K562 (cell line): ENCODE results near the gene SPTBN4. TPM values are rescaled to one million over a fixed set of nuclear protein-coding genes. Genes with fewer than 3 reads are reported as not detected.

Experiments
- ZSCAN32 ChIP-seq: fragments of 450-650 bp; formaldehyde crosslinking; IDR thresholded peaks from 2 replicates; pipeline ENCODE4 v1.4.0; 2020; ENCODE audit warnings: mild to moderate bottlenecking, moderate library complexity
- polyA plus RNA-seq, 8 experiments: library from polyadenylated mRNA; depleted of rRNA in 4 of 8; stranded (reverse) in 5 of 8; unstranded in 3 of 8; fragments of >200 nt; fragmentation: Nextera tagmentation in 2 of 8; fragmentation: Illumina TruSeq in 1 of 8; extraction: Ambion mirVana in 2 of 8; extraction: Trizol in 1 of 8; gene quantifications; 2 replicates each; pipeline versions ENCODE4 v1.2.1 to v1.2.3, GENCODE V29; 2011 to 2014; ENCODE audit warnings: inconsistent platforms in 1 of 8, missing spikeins in 1 of 8
- total RNA-seq, 7 experiments: library from RNA; depleted of rRNA in 6 of 7; stranded (reverse); fragments of >200 nt in 6 of 7; fragmentation: Illumina TruSeq in 2 of 7; extraction: Trizol in 2 of 7; gene quantifications; 2 replicates each; pipeline versions ENCODE4 v1.2.1 to v1.2.3, GENCODE V29; 2011 to 2021; ENCODE audit warnings: low replicate concordance in 1 of 7
- TF ChIP-seq, protein P1 (sequence below), 2 experiments: fragments of 450-650 bp; formaldehyde crosslinking in 1 of 2; IDR thresholded peaks; 2 replicates each; pipeline versions ENCODE4 v1.4.0 to v1.6.1; 2014 to 2020; ENCODE audit warnings: mild to moderate bottlenecking in 2 of 2, borderline replicate concordance in 1 of 2, low read depth in 1 of 2
- TF ChIP-seq, protein P2 (sequence below), 2 experiments: fragments of 450-650 bp; IDR thresholded peaks; 2 replicates each; pipeline ENCODE4 v1.6.1; 2016; ENCODE audit warnings: mild to moderate bottlenecking in 2 of 2, borderline replicate concordance in 1 of 2, low read depth in 1 of 2, moderate library complexity in 1 of 2
- TF ChIP-seq, protein P3 (sequence below): fragments of 150-350 bp; conservative IDR thresholded peaks from 2 replicates; pipeline ENCODE4 v1.6.1; 2014; ENCODE audit warnings: low read length

Gene SPTBN4
- total and polyA plus RNA-seq, 9 of the 15 experiments (the other 6 are each of a cell fraction or from before 2014, with no cell fraction given) = 0.01 to 1.5 (median 0.86) TPM

DNA sequence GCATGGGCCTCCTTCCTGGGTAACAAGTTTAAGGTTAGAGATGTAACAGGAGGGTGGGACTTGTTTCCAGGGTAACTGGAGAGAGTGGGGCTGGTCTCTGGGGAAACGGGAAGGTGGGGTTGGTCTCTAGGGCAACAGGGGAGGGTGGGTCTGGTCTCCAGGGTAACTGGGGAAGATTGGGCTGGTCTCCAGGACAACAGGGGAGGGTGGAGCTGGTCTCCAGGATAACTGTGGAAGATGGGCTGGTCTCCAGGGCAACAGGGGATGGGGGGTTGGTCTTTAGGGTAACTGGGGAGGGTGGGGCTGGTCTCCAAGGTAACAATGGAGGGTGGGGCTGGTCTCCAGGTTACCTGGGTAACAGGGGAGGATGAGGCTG, 36.5 kb downstream of the SPTBN4 start (continued):
- TF ChIP-seq, protein P1, sequence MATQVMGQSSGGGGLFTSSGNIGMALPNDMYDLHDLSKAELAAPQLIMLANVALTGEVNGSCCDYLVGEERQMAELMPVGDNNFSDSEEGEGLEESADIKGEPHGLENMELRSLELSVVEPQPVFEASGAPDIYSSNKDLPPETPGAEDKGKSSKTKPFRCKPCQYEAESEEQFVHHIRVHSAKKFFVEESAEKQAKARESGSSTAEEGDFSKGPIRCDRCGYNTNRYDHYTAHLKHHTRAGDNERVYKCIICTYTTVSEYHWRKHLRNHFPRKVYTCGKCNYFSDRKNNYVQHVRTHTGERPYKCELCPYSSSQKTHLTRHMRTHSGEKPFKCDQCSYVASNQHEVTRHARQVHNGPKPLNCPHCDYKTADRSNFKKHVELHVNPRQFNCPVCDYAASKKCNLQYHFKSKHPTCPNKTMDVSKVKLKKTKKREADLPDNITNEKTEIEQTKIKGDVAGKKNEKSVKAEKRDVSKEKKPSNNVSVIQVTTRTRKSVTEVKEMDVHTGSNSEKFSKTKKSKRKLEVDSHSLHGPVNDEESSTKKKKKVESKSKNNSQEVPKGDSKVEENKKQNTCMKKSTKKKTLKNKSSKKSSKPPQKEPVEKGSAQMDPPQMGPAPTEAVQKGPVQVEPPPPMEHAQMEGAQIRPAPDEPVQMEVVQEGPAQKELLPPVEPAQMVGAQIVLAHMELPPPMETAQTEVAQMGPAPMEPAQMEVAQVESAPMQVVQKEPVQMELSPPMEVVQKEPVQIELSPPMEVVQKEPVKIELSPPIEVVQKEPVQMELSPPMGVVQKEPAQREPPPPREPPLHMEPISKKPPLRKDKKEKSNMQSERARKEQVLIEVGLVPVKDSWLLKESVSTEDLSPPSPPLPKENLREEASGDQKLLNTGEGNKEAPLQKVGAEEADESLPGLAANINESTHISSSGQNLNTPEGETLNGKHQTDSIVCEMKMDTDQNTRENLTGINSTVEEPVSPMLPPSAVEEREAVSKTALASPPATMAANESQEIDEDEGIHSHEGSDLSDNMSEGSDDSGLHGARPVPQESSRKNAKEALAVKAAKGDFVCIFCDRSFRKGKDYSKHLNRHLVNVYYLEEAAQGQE (IDR thresholded peaks at IDR 0.05; ENCODE audit: borderline replicate concordance) = no peak
- TF ChIP-seq, protein P1 (CRISPR knock-in tag; IDR thresholded peaks at IDR 0.05; ENCODE audit: low read depth) = no peak
- TF ChIP-seq, protein P2, sequence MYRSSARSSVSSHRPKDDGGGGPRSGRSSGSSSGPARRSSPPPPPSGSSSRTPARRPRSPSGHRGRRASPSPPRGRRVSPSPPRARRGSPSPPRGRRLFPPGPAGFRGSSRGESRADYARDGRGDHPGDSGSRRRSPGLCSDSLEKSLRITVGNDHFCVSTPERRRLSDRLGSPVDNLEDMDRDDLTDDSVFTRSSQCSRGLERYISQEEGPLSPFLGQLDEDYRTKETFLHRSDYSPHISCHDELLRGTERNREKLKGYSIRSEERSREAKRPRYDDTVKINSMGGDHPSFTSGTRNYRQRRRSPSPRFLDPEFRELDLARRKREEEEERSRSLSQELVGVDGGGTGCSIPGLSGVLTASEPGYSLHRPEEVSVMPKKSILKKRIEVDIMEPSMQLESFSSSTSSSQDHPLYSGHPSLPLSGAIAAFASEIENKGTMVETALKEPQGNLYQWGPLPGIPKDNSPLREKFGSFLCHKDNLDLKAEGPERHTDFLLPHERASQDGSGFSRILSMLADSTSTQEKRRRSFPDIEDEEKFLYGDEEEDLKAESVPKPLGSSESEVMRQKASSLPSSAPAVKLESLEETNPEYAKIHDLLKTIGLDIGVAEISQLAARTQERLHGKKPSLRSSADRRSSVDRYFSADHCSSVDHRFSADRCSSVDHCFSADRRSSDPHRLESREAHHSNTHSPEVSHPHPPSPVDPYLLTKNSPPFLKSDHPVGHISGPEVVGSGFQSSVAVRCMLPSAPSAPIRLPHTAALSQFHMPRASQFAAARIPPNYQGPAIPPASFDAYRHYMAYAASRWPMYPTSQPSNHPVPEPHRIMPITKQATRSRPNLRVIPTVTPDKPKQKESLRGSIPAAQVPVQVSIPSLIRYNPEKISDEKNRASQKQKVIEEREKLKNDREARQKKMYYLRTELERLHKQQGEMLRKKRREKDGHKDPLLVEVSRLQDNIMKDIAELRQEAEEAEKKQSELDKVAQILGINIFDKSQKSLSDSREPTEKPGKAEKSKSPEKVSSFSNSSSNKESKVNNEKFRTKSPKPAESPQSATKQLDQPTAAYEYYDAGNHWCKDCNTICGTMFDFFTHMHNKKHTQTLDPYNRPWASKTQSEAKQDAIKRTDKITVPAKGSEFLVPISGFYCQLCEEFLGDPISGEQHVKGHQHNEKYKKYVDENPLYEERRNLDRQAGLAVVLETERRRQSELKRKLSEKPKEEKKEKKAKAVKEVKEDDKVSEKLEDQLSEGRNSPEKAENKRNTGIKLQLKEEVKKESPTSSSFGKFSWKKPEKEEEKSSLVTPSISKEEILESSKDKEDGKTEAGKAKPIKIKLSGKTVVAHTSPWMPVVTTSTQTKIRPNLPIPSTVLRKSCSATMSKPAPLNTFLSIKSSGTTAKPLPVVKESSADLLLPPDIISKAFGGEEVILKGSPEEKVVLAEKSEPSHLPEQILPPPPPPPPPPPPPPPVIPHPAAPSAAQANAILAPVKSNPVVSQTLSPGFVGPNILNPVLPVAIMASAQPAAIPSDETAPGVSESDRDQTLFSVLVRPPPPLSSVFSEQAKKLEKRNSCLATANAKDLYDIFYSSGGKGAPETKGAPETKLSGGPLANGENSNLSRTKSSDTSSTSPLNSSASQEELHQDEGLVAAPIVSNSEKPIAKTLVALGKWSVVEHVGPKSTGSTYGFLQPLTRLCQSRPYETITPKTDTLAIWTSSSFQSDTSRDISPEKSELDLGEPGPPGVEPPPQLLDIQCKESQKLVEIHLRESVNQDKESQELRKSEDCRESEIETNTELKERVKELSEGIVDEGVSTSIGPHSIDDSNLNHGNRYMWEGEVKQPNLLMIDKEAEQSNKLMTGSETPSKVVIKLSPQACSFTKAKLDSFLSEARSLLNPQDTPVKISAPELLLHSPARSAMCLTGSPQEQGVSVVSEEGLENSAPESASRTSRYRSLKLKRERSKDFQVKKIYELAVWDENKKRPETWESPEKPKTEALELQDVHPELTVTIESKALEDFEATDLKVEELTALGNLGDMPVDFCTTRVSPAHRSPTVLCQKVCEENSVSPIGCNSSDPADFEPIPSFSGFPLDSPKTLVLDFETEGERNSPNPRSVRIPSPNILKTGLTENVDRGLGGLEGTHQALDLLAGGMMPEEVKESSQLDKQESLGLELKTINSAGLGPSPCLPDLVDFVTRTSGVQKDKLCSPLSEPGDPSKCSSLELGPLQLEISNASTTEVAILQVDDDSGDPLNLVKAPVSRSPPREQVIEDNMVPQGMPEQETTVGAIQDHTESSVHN (IDR thresholded peaks at IDR 0.05; ENCODE audit: borderline replicate concordance in 1 of 2, low read depth in 1 of 2) = no peak
- TF ChIP-seq ZSCAN32 = no peak
- TF ChIP-seq, protein P3, sequence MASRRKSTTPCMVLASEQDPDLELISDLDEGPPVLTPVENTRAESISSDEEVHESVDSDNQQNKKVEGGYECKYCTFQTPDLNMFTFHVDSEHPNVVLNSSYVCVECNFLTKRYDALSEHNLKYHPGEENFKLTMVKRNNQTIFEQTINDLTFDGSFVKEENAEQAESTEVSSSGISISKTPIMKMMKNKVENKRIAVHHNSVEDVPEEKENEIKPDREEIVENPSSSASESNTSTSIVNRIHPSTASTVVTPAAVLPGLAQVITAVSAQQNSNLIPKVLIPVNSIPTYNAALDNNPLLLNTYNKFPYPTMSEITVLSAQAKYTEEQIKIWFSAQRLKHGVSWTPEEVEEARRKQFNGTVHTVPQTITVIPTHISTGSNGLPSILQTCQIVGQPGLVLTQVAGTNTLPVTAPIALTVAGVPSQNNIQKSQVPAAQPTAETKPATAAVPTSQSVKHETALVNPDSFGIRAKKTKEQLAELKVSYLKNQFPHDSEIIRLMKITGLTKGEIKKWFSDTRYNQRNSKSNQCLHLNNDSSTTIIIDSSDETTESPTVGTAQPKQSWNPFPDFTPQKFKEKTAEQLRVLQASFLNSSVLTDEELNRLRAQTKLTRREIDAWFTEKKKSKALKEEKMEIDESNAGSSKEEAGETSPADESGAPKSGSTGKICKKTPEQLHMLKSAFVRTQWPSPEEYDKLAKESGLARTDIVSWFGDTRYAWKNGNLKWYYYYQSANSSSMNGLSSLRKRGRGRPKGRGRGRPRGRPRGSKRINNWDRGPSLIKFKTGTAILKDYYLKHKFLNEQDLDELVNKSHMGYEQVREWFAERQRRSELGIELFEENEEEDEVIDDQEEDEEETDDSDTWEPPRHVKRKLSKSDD = no peak
